H9 (cell line): Measurements from ENCODE around the gene ALKBH5. TPM values are rescaled to one million over a fixed set of nuclear protein-coding genes. Genes with fewer than 3 reads are reported as not detected.

Source experiments
- DNase-seq: peaks from one replicate; pipeline ENCODE4 v3.0.0-alpha.2; 2017
- H2AFZ ChIP-seq: one replicate; pipeline ENCODE4 v1.6.1; 2013; ENCODE audit warnings: mild to moderate bottlenecking, low read length, control low read depth, moderate library complexity
- H2AK5ac ChIP-seq: 2 replicates; pipeline ENCODE4 v1.6.1; 2013; ENCODE audit warnings: low read length, control low read depth, mixed read lengths; ENCODE audit not compliant: insufficient read length
- H2BK120ac ChIP-seq: one replicate; pipeline ENCODE4 v1.6.1; 2013; ENCODE audit warnings: low read depth, mild to moderate bottlenecking, low read length, control low read depth, inconsistent platforms; ENCODE audit not compliant: poor library complexity, severe bottlenecking
- H2BK12ac ChIP-seq: 2 replicates; pipeline ENCODE4 v1.6.1; 2013; ENCODE audit warnings: low read length, control low read depth, mixed read lengths, low read depth; ENCODE audit not compliant: insufficient read length
- H2BK15ac ChIP-seq: 2 replicates; pipeline ENCODE4 v1.6.1; 2013; ENCODE audit warnings: low read depth, low read length, control low read depth
- H2BK20ac ChIP-seq: one replicate; pipeline ENCODE4 v1.6.1; 2013; ENCODE audit warnings: low read depth, mild to moderate bottlenecking, low read length, control low read depth, inconsistent platforms; ENCODE audit not compliant: poor library complexity, severe bottlenecking
- H2BK5ac ChIP-seq: 2 replicates; pipeline ENCODE4 v1.6.1; 2013; ENCODE audit warnings: low read length, control low read depth, mixed read lengths; ENCODE audit not compliant: insufficient read length
- H3K14ac ChIP-seq: 2 replicates; pipeline ENCODE4 v1.6.1; 2013; ENCODE audit warnings: low read length, control low read depth; ENCODE audit not compliant: insufficient read depth
- H3K18ac ChIP-seq: 2 replicates; pipeline ENCODE4 v1.6.1; 2013; ENCODE audit warnings: low read depth, mild to moderate bottlenecking, mixed read lengths, low read length, control low read depth; ENCODE audit not compliant: insufficient read length
- H3K23ac ChIP-seq: 2 replicates; pipeline ENCODE4 v1.6.1; 2013; ENCODE audit warnings: low read length, control low read depth, mixed read lengths, low read depth; ENCODE audit not compliant: insufficient read length
- H3K23me2 ChIP-seq: 2 replicates; pipeline ENCODE4 v1.6.1; 2013; ENCODE audit warnings: low read depth, mild to moderate bottlenecking, mixed read lengths, low read length, control low read depth; ENCODE audit not compliant: insufficient read length, poor library complexity, severe bottlenecking
- H3K27ac ChIP-seq: 2 replicates; pipeline ENCODE4 v1.5.1; 2013; ENCODE audit warnings: low read length, control low read depth, mixed read lengths, low read depth; ENCODE audit not compliant: insufficient read length
- H3K27me3 ChIP-seq: 2 replicates; pipeline ENCODE4 v1.6.1; 2013; ENCODE audit warnings: low read length, control low read depth, inconsistent platforms; ENCODE audit not compliant: insufficient read depth
- H3K4ac ChIP-seq: 2 replicates; pipeline ENCODE4 v1.6.1; 2013; ENCODE audit warnings: low read depth, mild to moderate bottlenecking, control low read depth, inconsistent platforms, low read length, moderate library complexity
- H3K4me1 ChIP-seq: 2 replicates; pipeline ENCODE4 v1.6.1; 2013; ENCODE audit warnings: low read length, control low read depth, inconsistent platforms; ENCODE audit not compliant: insufficient read depth
- H3K4me2 ChIP-seq: 2 replicates; pipeline ENCODE4 v1.6.1; 2013; ENCODE audit warnings: low read length, control low read depth, mixed read lengths; ENCODE audit not compliant: insufficient read length, insufficient read depth
- H3K56ac ChIP-seq: 2 replicates; pipeline ENCODE4 v1.6.1; 2013; ENCODE audit warnings: low read depth, mild to moderate bottlenecking, mixed read lengths, low read length, control low read depth; ENCODE audit not compliant: insufficient read length
- H3K79me1 ChIP-seq: 2 replicates; pipeline ENCODE4 v1.6.1; 2013; ENCODE audit warnings: low read depth, mild to moderate bottlenecking, moderate library complexity, low read length, control low read depth, inconsistent platforms; ENCODE audit not compliant: insufficient read depth, poor library complexity, severe bottlenecking
- H3K79me2 ChIP-seq: 2 replicates; pipeline ENCODE4 v1.6.1; 2013; ENCODE audit warnings: low read length, control low read depth, inconsistent platforms; ENCODE audit not compliant: insufficient read depth
- H3K9ac ChIP-seq: 2 replicates; pipeline ENCODE4 v1.6.1; 2013; ENCODE audit warnings: low read length, control low read depth, mixed read lengths; ENCODE audit not compliant: insufficient read length; ENCODE audit errors: extremely low read depth
- H3K9me3 ChIP-seq: one replicate; pipeline ENCODE4 v1.6.1; 2013; ENCODE audit warnings: low read depth, low read length, inconsistent platforms; ENCODE audit not compliant: control insufficient read depth
- H3T11ph ChIP-seq: one replicate; pipeline ENCODE4 v1.6.1; 2013; ENCODE audit warnings: mild to moderate bottlenecking, low read length, control low read depth, inconsistent platforms
- H4K20me1 ChIP-seq: one replicate; pipeline ENCODE4 v1.6.1; 2013; ENCODE audit not compliant: control insufficient read depth, insufficient read length, insufficient read depth
- H4K5ac ChIP-seq: 2 replicates; pipeline ENCODE4 v1.6.1; 2013; ENCODE audit warnings: low read depth, mild to moderate bottlenecking, mixed read lengths, low read length, control low read depth; ENCODE audit not compliant: insufficient read length
- H4K8ac ChIP-seq: replicated peaks from 2 replicates; pipeline ENCODE4 v1.6.1; 2013; ENCODE audit warnings: low read length, control low read depth, mixed read lengths, low read depth; ENCODE audit not compliant: insufficient read length
- H4K91ac ChIP-seq: 2 replicates; pipeline ENCODE4 v1.6.1; 2013; ENCODE audit warnings: low read depth, mild to moderate bottlenecking, moderate library complexity, mixed read lengths, low read length, control low read depth; ENCODE audit not compliant: insufficient read length
- H3K27ac Mint-ChIP-seq, 3 experiments: 2 replicates in 2 of 3; 3 replicates in 1 of 3; pipeline ENCODE4 v1.8.0; 2020 to 2021; ENCODE audit warnings: mixed read lengths in 3 of 3, mild to moderate bottlenecking in 1 of 3, moderate library complexity in 1 of 3
- H3K27me3 Mint-ChIP-seq: 2 replicates; pipeline ENCODE4 v1.8.0; 2021; ENCODE audit warnings: low read depth, mild to moderate bottlenecking, moderate library complexity, mixed read lengths
- H3K36me3 Mint-ChIP-seq, 3 experiments: 2 replicates in 2 of 3; 3 replicates in 1 of 3; pipeline ENCODE4 v1.8.0; 2020 to 2021; ENCODE audit warnings: low read depth in 3 of 3, mixed read lengths in 3 of 3; ENCODE audit not compliant: insufficient read depth in 1 of 3
- H3K4me1 Mint-ChIP-seq, 2 experiments: 2 replicates each; pipeline ENCODE4 v1.8.0; 2020; ENCODE audit warnings: mixed read lengths in 2 of 2
- H3K4me3 Mint-ChIP-seq, 2 experiments: 2 replicates in 1 of 2; 3 replicates in 1 of 2; pipeline ENCODE4 v1.8.0; 2020 to 2021; ENCODE audit warnings: mild to moderate bottlenecking in 2 of 2, mixed read lengths in 2 of 2, moderate library complexity in 1 of 2
- H3K9me3 Mint-ChIP-seq, 2 experiments: 2 replicates in 1 of 2; 3 replicates in 1 of 2; pipeline ENCODE4 v1.8.0; 2020; ENCODE audit warnings: mild to moderate bottlenecking in 2 of 2, mixed read lengths in 2 of 2, moderate library complexity in 1 of 2
- WGBS: extraction: QIAGEN DNeasy Blood & Tissue Kit; methylation state at CpG from one replicate; pipeline ENCODE4 v1.1.7; 2013; ENCODE audit warnings: missing lambda C conversion rate, low lambda C conversion rate, mixed read lengths; ENCODE audit not compliant: insufficient read length; ENCODE audit errors: extremely low coverage; 5-methylcytosine and 5-hydroxymethylcytosine counted together
- total RNA-seq: library from RNA; stranded (reverse); gene quantifications from 2 replicates; pipeline ENCODE4 v1.2.1, GENCODE V29; 2021
- TF ChIP-seq, protein P1 (sequence below): fragments of 200-600 bp; sonication (generic); conservative IDR thresholded peaks from 3 replicates; pipeline ENCODE4 v1.8.0; 2021; ENCODE audit warnings: antibody characterized with exemption, mild to moderate bottlenecking

The ALKBH5 gene
- total RNA-seq, 1 experiment from 2014 or later = 89.8 TPM

DNA sequence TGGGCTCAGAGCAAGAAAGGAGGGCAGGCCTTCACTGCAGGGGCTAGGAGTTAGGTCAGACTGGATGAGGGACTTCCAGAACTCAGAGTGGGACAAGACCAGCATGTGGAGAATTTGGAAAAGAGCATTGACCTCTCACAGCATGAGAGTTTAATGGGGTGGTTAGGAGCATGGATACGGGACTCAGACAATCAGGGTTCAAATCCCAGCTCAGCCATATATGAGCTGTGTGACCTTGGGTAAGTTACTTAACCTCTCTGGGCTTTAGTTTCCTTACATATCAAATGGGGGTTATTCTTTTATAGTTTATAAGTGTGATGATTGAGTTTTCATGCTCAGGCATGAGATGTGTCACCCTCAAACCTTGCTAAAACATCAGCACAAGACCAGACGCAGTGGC lies 37.4 kb upstream of the ALKBH5 start:
- H2AFZ ChIP-seq = no peak overlapping the region
- no peak overlapping the region for H3K27ac ChIP-seq
- H3K9me3 Mint-ChIP-seq = no peaks in the 10 kb centered on the region
- no peak overlapping the region for H2BK120ac ChIP-seq
- peaks cover 10% of the 10 kb centered on the region for H3K27me3 Mint-ChIP-seq
- H3K27ac Mint-ChIP-seq = no peak overlapping the region
- H3K36me3 Mint-ChIP-seq = no peaks in the 10 kb centered on the region
- TF ChIP-seq, protein P1, sequence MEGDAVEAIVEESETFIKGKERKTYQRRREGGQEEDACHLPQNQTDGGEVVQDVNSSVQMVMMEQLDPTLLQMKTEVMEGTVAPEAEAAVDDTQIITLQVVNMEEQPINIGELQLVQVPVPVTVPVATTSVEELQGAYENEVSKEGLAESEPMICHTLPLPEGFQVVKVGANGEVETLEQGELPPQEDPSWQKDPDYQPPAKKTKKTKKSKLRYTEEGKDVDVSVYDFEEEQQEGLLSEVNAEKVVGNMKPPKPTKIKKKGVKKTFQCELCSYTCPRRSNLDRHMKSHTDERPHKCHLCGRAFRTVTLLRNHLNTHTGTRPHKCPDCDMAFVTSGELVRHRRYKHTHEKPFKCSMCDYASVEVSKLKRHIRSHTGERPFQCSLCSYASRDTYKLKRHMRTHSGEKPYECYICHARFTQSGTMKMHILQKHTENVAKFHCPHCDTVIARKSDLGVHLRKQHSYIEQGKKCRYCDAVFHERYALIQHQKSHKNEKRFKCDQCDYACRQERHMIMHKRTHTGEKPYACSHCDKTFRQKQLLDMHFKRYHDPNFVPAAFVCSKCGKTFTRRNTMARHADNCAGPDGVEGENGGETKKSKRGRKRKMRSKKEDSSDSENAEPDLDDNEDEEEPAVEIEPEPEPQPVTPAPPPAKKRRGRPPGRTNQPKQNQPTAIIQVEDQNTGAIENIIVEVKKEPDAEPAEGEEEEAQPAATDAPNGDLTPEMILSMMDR = no peak
- H3K56ac ChIP-seq = no peak overlapping the region
- H2BK20ac ChIP-seq = no peak overlapping the region
- H3K9ac ChIP-seq = no peak overlapping the region
- H4K8ac ChIP-seq = no peak overlapping the region
- H3K23me2 ChIP-seq = no peaks in the 10 kb centered on the region
- H3T11ph ChIP-seq = no peak overlapping the region
- no peak overlapping the region for H3K18ac ChIP-seq
- WGBS = no CpG with 5 or more reads among the region's 2 CpGs
- H3K4ac ChIP-seq = no peak overlapping the region
- no peaks in the 10 kb centered on the region for H3K79me1 ChIP-seq
- no peak overlapping the region for H3K4me3 Mint-ChIP-seq
- no peak overlapping the region for H4K91ac ChIP-seq
- peaks cover 9 to 15% of the 10 kb centered on the region in 2 experiments for H3K4me1 Mint-ChIP-seq
- no peak overlapping the region for H3K23ac ChIP-seq
- no peak overlapping the region for H2BK12ac ChIP-seq
- H4K20me1 ChIP-seq = no peaks in the 10 kb centered on the region
- H3K9me3 ChIP-seq = no peaks in the 10 kb centered on the region
- H2AK5ac ChIP-seq = no peak overlapping the region
- no peak overlapping the region for H4K5ac ChIP-seq
- no peak overlapping the region for H2BK5ac ChIP-seq
- no peak overlapping the region for H3K14ac ChIP-seq
- H3K4me1 ChIP-seq = peaks cover 3% of the 10 kb centered on the region; the same call in 1 of the 2 replicates
- no peak for DNase-seq
- no peak overlapping the region for H2BK15ac ChIP-seq
- H3K79me2 ChIP-seq = no peaks in the 10 kb centered on the region
- H3K27me3 ChIP-seq = no peaks in the 10 kb centered on the region
- H3K4me2 ChIP-seq = no peak overlapping the region
